ENCODE data around the gene MKNK2. TPM values are rescaled to one million over a fixed set of nuclear protein-coding genes. Genes with fewer than 3 reads are reported as not detected.
A peak's percentile ranks its signal among the peaks of the same experiment; 100 is the strongest.
"Not testable (repeated sequence)": the region's sequence is repeated elsewhere in the genome, so short reads cannot be mapped to it uniquely, and the experiment has no call there.

Gene MKNK2
- total and polyA plus RNA-seq, 2 of the 13 experiments (the other 11 are each of a cell fraction or from before 2014, with no cell fraction given), result 44.9 to 112 TPM

DNA sequence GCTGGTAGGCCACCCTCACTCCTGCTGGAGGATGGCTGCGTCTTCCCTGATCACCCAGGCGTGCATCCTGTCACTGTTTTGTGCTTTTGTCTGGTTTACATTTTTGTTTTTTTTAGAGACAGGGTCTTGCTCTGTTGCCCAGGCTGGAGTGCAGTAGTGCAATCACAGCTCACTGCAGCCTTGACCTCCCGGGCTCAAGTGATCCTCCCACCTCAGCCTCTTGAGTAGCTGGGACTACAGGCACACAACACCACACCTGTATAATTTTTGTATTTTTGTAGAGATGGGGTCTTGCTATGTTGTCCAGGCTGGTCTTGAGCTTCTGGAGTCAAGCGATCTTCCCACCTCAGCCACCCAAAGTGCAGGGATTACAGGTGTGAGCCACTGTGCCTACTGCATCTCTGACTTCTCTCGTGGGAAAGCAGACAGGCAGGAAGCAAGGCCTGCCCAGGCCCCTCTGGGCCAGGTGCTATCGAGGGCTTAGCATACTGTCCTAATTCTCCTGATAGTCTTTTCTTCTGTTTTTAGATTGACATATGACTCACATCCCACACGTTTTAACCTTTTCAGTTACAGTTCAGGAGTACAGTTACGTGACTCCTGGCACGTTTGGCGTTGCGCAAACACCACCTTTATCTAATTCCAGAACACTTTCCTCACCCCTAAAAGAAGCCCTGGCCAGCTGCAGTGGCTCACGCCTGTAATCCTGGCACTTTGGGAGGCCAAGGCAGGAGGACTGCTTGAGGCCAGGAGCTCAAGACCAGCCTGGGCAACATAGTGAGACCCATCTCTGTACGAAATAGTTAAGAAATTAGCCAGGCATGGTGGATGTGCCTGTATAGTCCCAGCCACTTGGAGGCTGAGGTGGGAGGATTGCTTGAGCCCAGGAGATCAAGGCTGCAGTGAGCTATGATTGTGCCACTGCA lies 35.9 kb upstream of the MKNK2 start (continued):
- TF ChIP-seq ZNF556 (CRISPR knock-in tag; IDR thresholded peaks at IDR 0.05; ENCODE audit: borderline replicate concordance) (peak; percentile 85), ZNF232 (CRISPR knock-in tag; IDR thresholded peaks at IDR 0.05; ENCODE audit: borderline replicate concordance) (peak; percentile 98), GATA4 (IDR thresholded peaks at IDR 0.05; ENCODE audit: borderline replicate concordance, low read depth) (peak; percentile 66; the same call in 1 of the 2 replicates), ZNF670 (CRISPR knock-in tag; IDR thresholded peaks at IDR 0.05; ENCODE audit: borderline replicate concordance) (peak; percentile 96), JARID2 (CRISPR knock-in tag; IDR thresholded peaks at IDR 0.05; ENCODE audit: insufficient replicate concordance) (peak; percentile 87), GATAD2A (CRISPR knock-in tag; IDR thresholded peaks at IDR 0.05) (peak; percentile 89), CEBPB (IDR thresholded peaks at IDR 0.05; ENCODE audit: borderline replicate concordance, low read depth, low read length) (peak; percentile 98), ZNF746 (CRISPR knock-in tag; IDR thresholded peaks at IDR 0.05) (peak; percentile 61; the same call in 1 of the 2 replicates), BRD4 (CRISPR knock-in tag; IDR thresholded peaks at IDR 0.05) (peak; percentile 80; the same call in 1 of the 2 replicates), TFE3 (CRISPR knock-in tag; IDR thresholded peaks at IDR 0.05) (peak; percentile 87), YEATS2 (CRISPR knock-in tag; IDR thresholded peaks at IDR 0.05; ENCODE audit: borderline replicate concordance) (peak; percentile 70; the same call in 1 of the 2 replicates), ZNF451 (CRISPR knock-in tag; IDR thresholded peaks at IDR 0.05) (0 out of 2 replicates have a peak, but pooled peaks have one; percentile 15), SOX6 (CRISPR knock-in tag; IDR thresholded peaks at IDR 0.05) (peak; percentile 91), ZNF605 (CRISPR knock-in tag; IDR thresholded peaks at IDR 0.05) (peak; percentile 46; the same call in 1 of the 2 replicates), FOXO4 (CRISPR knock-in tag; conservative IDR thresholded peaks at IDR 0.05) (0 out of 2 replicates have a peak, but pooled peaks have one; percentile 8)
- TF ChIP-seq, protein P1, sequence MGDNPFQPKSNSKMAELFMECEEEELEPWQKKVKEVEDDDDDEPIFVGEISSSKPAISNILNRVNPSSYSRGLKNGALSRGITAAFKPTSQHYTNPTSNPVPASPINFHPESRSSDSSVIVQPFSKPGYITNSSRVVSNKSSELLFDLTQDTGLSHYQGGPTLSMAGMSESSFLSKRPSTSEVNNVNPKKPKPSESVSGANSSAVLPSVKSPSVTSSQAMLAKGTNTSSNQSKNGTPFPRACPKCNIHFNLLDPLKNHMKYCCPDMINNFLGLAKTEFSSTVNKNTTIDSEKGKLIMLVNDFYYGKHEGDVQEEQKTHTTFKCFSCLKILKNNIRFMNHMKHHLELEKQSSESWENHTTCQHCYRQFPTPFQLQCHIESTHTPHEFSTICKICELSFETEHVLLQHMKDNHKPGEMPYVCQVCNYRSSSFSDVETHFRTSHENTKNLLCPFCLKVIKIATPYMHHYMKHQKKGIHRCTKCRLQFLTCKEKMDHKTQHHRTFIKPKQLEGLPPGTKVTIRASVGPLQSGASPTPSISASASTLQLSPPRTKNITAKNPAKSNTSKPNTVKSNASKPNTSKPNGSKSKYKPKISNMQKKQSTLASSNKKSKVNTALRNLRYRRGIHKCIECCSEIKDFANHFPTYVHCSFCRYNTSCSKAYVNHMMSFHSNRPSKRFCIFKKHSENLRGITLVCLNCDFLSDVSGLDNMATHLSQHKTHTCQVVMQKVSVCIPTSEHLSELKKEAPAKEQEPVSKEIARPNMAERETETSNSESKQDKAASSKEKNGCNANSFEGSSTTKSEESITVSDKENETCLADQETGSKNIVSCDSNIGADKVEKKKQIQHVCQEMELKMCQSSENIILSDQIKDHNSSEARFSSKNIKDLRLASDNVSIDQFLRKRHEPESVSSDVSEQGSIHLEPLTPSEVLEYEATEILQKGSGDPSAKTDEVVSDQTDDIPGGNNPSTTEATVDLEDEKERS (CRISPR knock-in tag; IDR thresholded peaks at IDR 0.05), result peak; percentile 96
- TF ChIP-seq, protein P2, sequence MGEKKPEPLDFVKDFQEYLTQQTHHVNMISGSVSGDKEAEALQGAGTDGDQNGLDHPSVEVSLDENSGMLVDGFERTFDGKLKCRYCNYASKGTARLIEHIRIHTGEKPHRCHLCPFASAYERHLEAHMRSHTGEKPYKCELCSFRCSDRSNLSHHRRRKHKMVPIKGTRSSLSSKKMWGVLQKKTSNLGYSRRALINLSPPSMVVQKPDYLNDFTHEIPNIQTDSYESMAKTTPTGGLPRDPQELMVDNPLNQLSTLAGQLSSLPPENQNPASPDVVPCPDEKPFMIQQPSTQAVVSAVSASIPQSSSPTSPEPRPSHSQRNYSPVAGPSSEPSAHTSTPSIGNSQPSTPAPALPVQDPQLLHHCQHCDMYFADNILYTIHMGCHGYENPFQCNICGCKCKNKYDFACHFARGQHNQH (CRISPR knock-in tag; IDR thresholded peaks at IDR 0.05), result peak; percentile 74; the same call in 1 of the 2 replicates
- TF ChIP-seq, protein P3, sequence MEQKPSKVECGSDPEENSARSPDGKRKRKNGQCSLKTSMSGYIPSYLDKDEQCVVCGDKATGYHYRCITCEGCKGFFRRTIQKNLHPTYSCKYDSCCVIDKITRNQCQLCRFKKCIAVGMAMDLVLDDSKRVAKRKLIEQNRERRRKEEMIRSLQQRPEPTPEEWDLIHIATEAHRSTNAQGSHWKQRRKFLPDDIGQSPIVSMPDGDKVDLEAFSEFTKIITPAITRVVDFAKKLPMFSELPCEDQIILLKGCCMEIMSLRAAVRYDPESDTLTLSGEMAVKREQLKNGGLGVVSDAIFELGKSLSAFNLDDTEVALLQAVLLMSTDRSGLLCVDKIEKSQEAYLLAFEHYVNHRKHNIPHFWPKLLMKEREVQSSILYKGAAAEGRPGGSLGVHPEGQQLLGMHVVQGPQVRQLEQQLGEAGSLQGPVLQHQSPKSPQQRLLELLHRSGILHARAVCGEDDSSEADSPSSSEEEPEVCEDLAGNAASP (CRISPR knock-in tag; IDR thresholded peaks at IDR 0.05; ENCODE audit: borderline replicate concordance), result peak; percentile 44; the same call in 1 of the 2 replicates
- TF ChIP-seq SOX6 (IDR thresholded peaks at IDR 0.05), result not testable (repeated sequence)

All from HepG2 (cell line).